T-helper 1 cell (primary cell): Measurements from ENCODE around the gene AP1AR.

Experiments used
- DNase-seq, 5 donors: peaks; one replicate each; pipeline ENCODE4 v3.0.0-alpha.2; 2012 to 2020

AP1AR gene

GRCh38 chr4:112222219-112222955 lies 9.2 kb upstream of the AP1AR start:
- no peak for DNase-seq

- no peak for DNase-seq
Measured at GRCh38 chr4:112225157-112225556, 6.4 kb upstream of the AP1AR start.

GRCh38 chr4:112230879-112231778 lies 458 bp upstream of the AP1AR start:
- DNase-seq = peak; percentile 93 to 98 (median 93)

GRCh38 chr4:112234952-112235609 lies 3.5 kb downstream of the AP1AR start:
- peak in 4 of 5 donors; percentile 31 to 60 (median 42) for DNase-seq

GRCh38 chr4:112236040-112236439 lies 4.5 kb downstream of the AP1AR start:
- no peak for DNase-seq

GRCh38 chr4:112238833-112239232 lies 7.2 kb downstream of the AP1AR start:
- no peak for DNase-seq

- no peak for DNase-seq
Measured at GRCh38 chr4:112245383-112245782, 13.8 kb downstream of the AP1AR start.

GRCh38 chr4:112247021-112247420 lies 15.4 kb downstream of the AP1AR start:
- no peak for DNase-seq

GRCh38 chr4:112251019-112251643 lies 19.5 kb downstream of the AP1AR start:
- no peak for DNase-seq

- no peak for DNase-seq
Measured at GRCh38 chr4:112252234-112252633, 20.6 kb downstream of the AP1AR start.

GRCh38 chr4:112253382-112254000 lies 21.9 kb downstream of the AP1AR start:
- no peak for DNase-seq

GRCh38 chr4:112257098-112257497 lies 25.5 kb downstream of the AP1AR start:
- no peak for DNase-seq

GRCh38 chr4:112266823-112267222 lies 35.2 kb downstream of the AP1AR start:
- no peak for DNase-seq

GRCh38 chr4:112270051-112270450 lies 38.5 kb downstream of the AP1AR start:
- DNase-seq = no peak

GRCh38 chr4:112270640-112271421 lies 39.2 kb downstream of the AP1AR start:
- DNase-seq = no peak

GRCh38 chr4:112272292-112272691 lies 40.7 kb downstream of the AP1AR start:
- no peak for DNase-seq

- DNase-seq = no peak
Measured at GRCh38 chr4:112274959-112275358, 43.4 kb downstream of the AP1AR start.

- DNase-seq = no peak
Measured at GRCh38 chr4:112276113-112276512, 44.5 kb downstream of the AP1AR start.

- DNase-seq = no peak
Measured at GRCh38 chr4:112277220-112277619, 45.6 kb downstream of the AP1AR start.

- no peak for DNase-seq
Measured at GRCh38 chr4:112277705-112278448, 46.3 kb downstream of the AP1AR start.
